IMR-90 (cell line): ENCODE measurements around the gene LGI2. TPM values are rescaled to one million over a fixed set of nuclear protein-coding genes. Genes with fewer than 3 reads are reported as not detected.

Experiments used
- ATAC-seq: fragments of 200-7000 bp; cut with Tn5 transposase; 2 replicates; pipeline ENCODE4 v1.9.1; 2020; ENCODE audit warnings: low read depth, mild to moderate bottlenecking, moderate library complexity
- BruUV-seq: library from RNA; stranded (reverse); fragments of 400-500 nt; replicated peaks from 2 replicates; lab custom pipeline; 2021; lab: Mats Ljungman, UMichigan
- CTCF ChIA-PET: fragments of 300-600 bp; formaldehyde crosslinking; extraction: SDS; loops from one replicate; lab custom pipeline; 2021; ENCODE audit warnings: antibody characterized with exemption; lab: Yijun Ruan, JAX
- POLR2A ChIA-PET: fragments of 300-600 bp; sonication (Branson Sonifier 250); formaldehyde crosslinking; loops from one replicate; lab custom pipeline; 2022; ENCODE audit warnings: antibody characterized with exemption; ENCODE audit not compliant: unreplicated experiment; lab: Charles Lee
- DNase-seq: peaks from one replicate; pipeline ENCODE4 v3.0.0; 2013
- H2AFZ ChIP-seq: replicated peaks from 2 replicates; pipeline ENCODE3; 2013; ENCODE audit warnings: low read length, mild to moderate bottlenecking; ENCODE audit not compliant: poor library complexity
- H2AK5ac ChIP-seq: 2 replicates; pipeline ENCODE4 v1.6.1; 2013; ENCODE audit warnings: low read depth, low read length, inconsistent platforms
- H2AK9ac ChIP-seq: replicated peaks from 2 replicates; pipeline ENCODE3; 2013; ENCODE audit warnings: mild to moderate bottlenecking, low read depth, low read length, moderate library complexity; ENCODE audit not compliant: poor library complexity
- H2BK120ac ChIP-seq: 2 replicates; pipeline ENCODE4 v1.6.1; 2013; ENCODE audit warnings: low read depth, low read length, inconsistent platforms
- H2BK15ac ChIP-seq: 3 replicates; pipeline ENCODE4 v1.6.1; 2013; ENCODE audit warnings: low read depth, low read length, inconsistent platforms
- H2BK20ac ChIP-seq: 2 replicates; pipeline ENCODE4 v1.6.1; 2013; ENCODE audit warnings: low read depth, mild to moderate bottlenecking, inconsistent platforms, low read length, moderate library complexity
- H2BK5ac ChIP-seq: 2 replicates; pipeline ENCODE4 v1.6.1; 2013; ENCODE audit warnings: mild to moderate bottlenecking, low read depth, low read length, inconsistent platforms; ENCODE audit not compliant: poor library complexity, severe bottlenecking
- H3K14ac ChIP-seq: replicated peaks from 2 replicates; pipeline ENCODE4 v1.6.1; 2013; ENCODE audit warnings: low read depth, low read length, inconsistent platforms
- H3K18ac ChIP-seq: 2 replicates; pipeline ENCODE4 v1.6.1; 2013; ENCODE audit warnings: low read depth, low read length, control low read depth
- H3K23ac ChIP-seq: 2 replicates; pipeline ENCODE4 v1.6.1; 2013; ENCODE audit warnings: low read depth, low read length, inconsistent platforms
- H3K27ac ChIP-seq: 2 replicates; pipeline ENCODE4 v1.5.1; 2013; ENCODE audit warnings: mild to moderate bottlenecking, control low read depth, low read length; ENCODE audit not compliant: insufficient read depth
- H3K27me3 ChIP-seq: 2 replicates; pipeline ENCODE4 v1.6.1; 2013; ENCODE audit warnings: low read length; ENCODE audit not compliant: control insufficient read depth, insufficient read depth
- H3K36me3 ChIP-seq: 2 replicates; pipeline ENCODE4 v1.6.1; 2013; ENCODE audit warnings: low read length, mixed read lengths; ENCODE audit not compliant: control insufficient read depth, insufficient read depth
- H3K4ac ChIP-seq: 2 replicates; pipeline ENCODE4 v1.6.1; 2013; ENCODE audit warnings: low read depth, low read length, inconsistent platforms
- H3K4me1 ChIP-seq: 2 replicates; pipeline ENCODE4 v1.6.1; 2013; ENCODE audit warnings: low read length, mixed read lengths; ENCODE audit not compliant: control insufficient read depth, insufficient read depth
- H3K4me2 ChIP-seq: 2 replicates; pipeline ENCODE4 v1.6.1; 2013; ENCODE audit warnings: low read depth, mild to moderate bottlenecking, control low read depth, low read length, moderate library complexity
- H3K4me3 ChIP-seq: 2 replicates; pipeline ENCODE4 v1.5.1; 2013; ENCODE audit warnings: low read depth, mild to moderate bottlenecking, control low read depth, low read length, moderate library complexity; ENCODE audit not compliant: insufficient read depth
- H3K56ac ChIP-seq: 2 replicates; pipeline ENCODE4 v1.6.1; 2013; ENCODE audit warnings: low read length, inconsistent platforms; ENCODE audit not compliant: insufficient read depth; ENCODE audit errors: extremely low read depth
- H3K79me1 ChIP-seq, 2 experiments: 2 replicates each; pipeline ENCODE4 v1.6.1; 2013; ENCODE audit warnings: low read length in 2 of 2, inconsistent platforms in 1 of 2, low read depth in 1 of 2
- H3K9ac ChIP-seq: 2 replicates; pipeline ENCODE4 v1.6.1; 2013; ENCODE audit warnings: low read depth, low read length, control low read depth
- H3K9me1 ChIP-seq: 2 replicates; pipeline ENCODE4 v1.6.1; 2013; ENCODE audit warnings: low read length, inconsistent platforms; ENCODE audit not compliant: insufficient read depth
- H3K9me3 ChIP-seq: 2 replicates; pipeline ENCODE4 v1.6.1; 2013; ENCODE audit warnings: low read length; ENCODE audit not compliant: control insufficient read depth, insufficient read depth
- H4K20me1 ChIP-seq: 2 replicates; pipeline ENCODE4 v1.6.1; 2013; ENCODE audit warnings: low read length, inconsistent platforms; ENCODE audit not compliant: insufficient read depth
- H4K5ac ChIP-seq: 2 replicates; pipeline ENCODE4 v1.6.1; 2013; ENCODE audit warnings: mild to moderate bottlenecking, low read depth, low read length, control low read depth
- H4K8ac ChIP-seq, 2 experiments: 2 replicates each; pipeline ENCODE4 v1.6.1; 2013; ENCODE audit warnings: low read depth in 2 of 2, low read length in 2 of 2, control low read depth in 1 of 2, inconsistent platforms in 1 of 2
- H4K91ac ChIP-seq: 2 replicates; pipeline ENCODE4 v1.6.1; 2013; ENCODE audit warnings: low read depth, low read length, inconsistent platforms; ENCODE audit not compliant: insufficient read depth
- CEBPB ChIP-seq: IDR thresholded peaks from 2 replicates; pipeline ENCODE4 v1.6.1; 2012; ENCODE audit warnings: low read depth, low read length, improper control_type of control experiment
- FOS ChIP-seq: fragments of 150-350 bp; IDR thresholded peaks from 2 replicates; pipeline ENCODE4 v1.6.1; 2016; ENCODE audit warnings: low read depth, low read length
- MAZ ChIP-seq: IDR thresholded peaks from 2 replicates; pipeline ENCODE4 v1.6.1; 2012; ENCODE audit warnings: low read depth, mild to moderate bottlenecking, low read length, improper control_type of control experiment, moderate library complexity, borderline replicate concordance
- MXI1 ChIP-seq: IDR thresholded peaks from 2 replicates; pipeline ENCODE4 v1.6.1; 2012; ENCODE audit warnings: low read depth, mild to moderate bottlenecking, low read length, moderate library complexity, borderline replicate concordance
- NFE2L2 ChIP-seq: fragments of 150-350 bp; IDR thresholded peaks from 2 replicates; pipeline ENCODE4 v1.6.1; 2016; ENCODE audit warnings: low read depth, mild to moderate bottlenecking, low read length
- RAD21 ChIP-seq: IDR thresholded peaks from 2 replicates; pipeline ENCODE4 v1.6.1; 2012; ENCODE audit warnings: low read length, improper control_type of control experiment
- RCOR1 ChIP-seq: IDR thresholded peaks from 2 replicates; pipeline ENCODE4 v1.6.1; 2012; ENCODE audit warnings: mild to moderate bottlenecking, low read length, improper control_type of control experiment; ENCODE audit not compliant: insufficient replicate concordance
- RFX5 ChIP-seq: IDR thresholded peaks from 2 replicates; pipeline ENCODE4 v1.8.0; 2012; ENCODE audit warnings: low read depth, mild to moderate bottlenecking, low read length, moderate library complexity
- WGBS, 2 experiments: methylation state at CpG; one replicate each; pipeline versions ENCODE4 v1.1.5 to v1.1.7; 2013; ENCODE audit warnings: missing lambda C conversion rate in 2 of 2; ENCODE audit not compliant: insufficient read length in 1 of 2; ENCODE audit errors: extremely low coverage in 2 of 2; 5-methylcytosine and 5-hydroxymethylcytosine counted together
- dilution Hi-C: fragments of 300-500 bp; cut with HindIII; formaldehyde crosslinking; loops from one replicate; pipeline ENCODE4 v1.14.3; 2018; ENCODE audit warnings: low sequenced_read_pairs; ENCODE audit not compliant: unreplicated experiment
- in situ Hi-C: fragments of 300-500 bp; cut with MboI; formaldehyde crosslinking; loops from 3 replicates; pipeline ENCODE4 v1.14.3; 2019; ENCODE audit warnings: low sequenced_read_pairs, inconsistent platforms, mixed read lengths
- intact Hi-C: fragments of 100-400 bp; cut with micrococcal nuclease; formaldehyde crosslinking; loops from 2 replicates; pipeline ENCODE4 v1.10.0; 2022
- polyA plus RNA-seq, 3 experiments: library from polyadenylated mRNA; depleted of rRNA; stranded (reverse); fragments of >200 nt; gene quantifications; 2 replicates each; pipeline ENCODE4 v1.2.3, GENCODE V29; 2012; ENCODE audit warnings: low replicate concordance in 1 of 3
- total RNA-seq: library from RNA; depleted of rRNA; stranded (reverse); fragments of >200 nt; gene quantifications from 2 replicates; pipeline ENCODE4 v1.2.3, GENCODE V29; 2012
- TF ChIP-seq, protein P1 (sequence below): conservative IDR thresholded peaks from 2 replicates; pipeline ENCODE4 v1.5.1; 2012; ENCODE audit warnings: mild to moderate bottlenecking, low read depth, low read length, improper control_type of control experiment
- TF ChIP-seq, protein P2 (sequence below): fragments of 150-350 bp; IDR thresholded peaks from 2 replicates; pipeline ENCODE4 v1.6.1; 2016; ENCODE audit warnings: low read depth, mild to moderate bottlenecking, low read length, moderate library complexity, borderline replicate concordance
- TF ChIP-seq, protein P3 (sequence below): fragments of 150-350 bp; IDR thresholded peaks from 2 replicates; pipeline ENCODE4 v1.6.1; 2017; ENCODE audit warnings: mild to moderate bottlenecking, antibody characterized with exemption, low read length, low read depth

The LGI2 gene
- total and polyA plus RNA-seq, 2 of the 4 experiments (the other 2 are of a cell fraction), result not detected

DNA sequence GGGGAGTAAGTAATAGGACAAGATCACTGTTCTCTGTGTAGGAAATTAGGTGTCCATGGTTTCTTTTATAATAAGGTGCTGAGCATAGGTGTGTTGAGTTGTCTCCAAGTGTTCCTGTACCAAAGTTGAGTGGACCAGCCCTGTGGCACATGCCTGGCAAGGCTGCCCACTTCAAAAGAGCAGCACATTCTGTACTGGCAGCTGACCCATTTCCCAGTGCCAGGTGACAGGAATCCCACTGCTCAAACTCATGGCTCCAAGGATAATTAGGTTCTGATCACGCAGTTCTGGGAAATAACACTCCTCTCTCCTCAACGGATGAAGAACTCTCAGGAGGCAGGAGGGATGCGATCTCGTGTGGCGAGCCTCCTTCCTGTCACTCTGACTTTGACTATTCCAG lies 12.8 kb upstream of the LGI2 start:
- DNase-seq (no peak), ATAC-seq (no peak)
- TF ChIP-seq RCOR1 (no peak), FOS (no peak), CEBPB (no peak), NFE2L2 (no peak), RFX5 (no peak), RAD21 (no peak), MAZ (no peak), MXI1 (no peak)
- TF ChIP-seq, protein P1, sequence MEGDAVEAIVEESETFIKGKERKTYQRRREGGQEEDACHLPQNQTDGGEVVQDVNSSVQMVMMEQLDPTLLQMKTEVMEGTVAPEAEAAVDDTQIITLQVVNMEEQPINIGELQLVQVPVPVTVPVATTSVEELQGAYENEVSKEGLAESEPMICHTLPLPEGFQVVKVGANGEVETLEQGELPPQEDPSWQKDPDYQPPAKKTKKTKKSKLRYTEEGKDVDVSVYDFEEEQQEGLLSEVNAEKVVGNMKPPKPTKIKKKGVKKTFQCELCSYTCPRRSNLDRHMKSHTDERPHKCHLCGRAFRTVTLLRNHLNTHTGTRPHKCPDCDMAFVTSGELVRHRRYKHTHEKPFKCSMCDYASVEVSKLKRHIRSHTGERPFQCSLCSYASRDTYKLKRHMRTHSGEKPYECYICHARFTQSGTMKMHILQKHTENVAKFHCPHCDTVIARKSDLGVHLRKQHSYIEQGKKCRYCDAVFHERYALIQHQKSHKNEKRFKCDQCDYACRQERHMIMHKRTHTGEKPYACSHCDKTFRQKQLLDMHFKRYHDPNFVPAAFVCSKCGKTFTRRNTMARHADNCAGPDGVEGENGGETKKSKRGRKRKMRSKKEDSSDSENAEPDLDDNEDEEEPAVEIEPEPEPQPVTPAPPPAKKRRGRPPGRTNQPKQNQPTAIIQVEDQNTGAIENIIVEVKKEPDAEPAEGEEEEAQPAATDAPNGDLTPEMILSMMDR, result no peak
- TF ChIP-seq, protein P2, sequence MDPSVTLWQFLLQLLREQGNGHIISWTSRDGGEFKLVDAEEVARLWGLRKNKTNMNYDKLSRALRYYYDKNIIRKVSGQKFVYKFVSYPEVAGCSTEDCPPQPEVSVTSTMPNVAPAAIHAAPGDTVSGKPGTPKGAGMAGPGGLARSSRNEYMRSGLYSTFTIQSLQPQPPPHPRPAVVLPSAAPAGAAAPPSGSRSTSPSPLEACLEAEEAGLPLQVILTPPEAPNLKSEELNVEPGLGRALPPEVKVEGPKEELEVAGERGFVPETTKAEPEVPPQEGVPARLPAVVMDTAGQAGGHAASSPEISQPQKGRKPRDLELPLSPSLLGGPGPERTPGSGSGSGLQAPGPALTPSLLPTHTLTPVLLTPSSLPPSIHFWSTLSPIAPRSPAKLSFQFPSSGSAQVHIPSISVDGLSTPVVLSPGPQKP, result no peak
- TF ChIP-seq, protein P3, sequence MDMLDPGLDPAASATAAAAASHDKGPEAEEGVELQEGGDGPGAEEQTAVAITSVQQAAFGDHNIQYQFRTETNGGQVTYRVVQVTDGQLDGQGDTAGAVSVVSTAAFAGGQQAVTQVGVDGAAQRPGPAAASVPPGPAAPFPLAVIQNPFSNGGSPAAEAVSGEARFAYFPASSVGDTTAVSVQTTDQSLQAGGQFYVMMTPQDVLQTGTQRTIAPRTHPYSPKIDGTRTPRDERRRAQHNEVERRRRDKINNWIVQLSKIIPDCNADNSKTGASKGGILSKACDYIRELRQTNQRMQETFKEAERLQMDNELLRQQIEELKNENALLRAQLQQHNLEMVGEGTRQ, result no peak
- in situ Hi-C loops, result no loop called here
- H4K91ac ChIP-seq, result no peak overlapping the region
- H3K9me3 ChIP-seq, result no peaks in the 10 kb centered on the region
- H3K4me1 ChIP-seq, result no peaks in the 10 kb centered on the region
- no peak overlapping the region for H3K14ac ChIP-seq
- no peak overlapping the region for H3K4ac ChIP-seq
- no peaks in the 10 kb centered on the region for H4K20me1 ChIP-seq
- no peak overlapping the region for H2AK5ac ChIP-seq
- no peaks in the 10 kb centered on the region for H3K9me1 ChIP-seq
- no peak overlapping the region for H3K23ac ChIP-seq
- H3K9ac ChIP-seq, result no peak overlapping the region
- CTCF ChIA-PET, result no interaction called here
- dilution Hi-C loops, result no loop called here
- H3K56ac ChIP-seq, result no peak overlapping the region
- no peaks in the 10 kb centered on the region for H3K36me3 ChIP-seq
- peaks cover 17% of the 10 kb centered on the region for H3K27me3 ChIP-seq
- H2AFZ ChIP-seq, result no peak overlapping the region
- no peak overlapping the region for H4K8ac ChIP-seq
- WGBS, 2 experiments, result 72% methylated on average over 3 of the region's 5 CpGs; no CpG with 5 or more reads in 1 of the 2 experiments
- H3K4me2 ChIP-seq, result no peak overlapping the region
- H2BK20ac ChIP-seq, result no peak overlapping the region
- H3K18ac ChIP-seq, result no peak overlapping the region
- intact Hi-C loops, result no loop called here
- no peak overlapping the region for H3K4me3 ChIP-seq
- no peak overlapping the region for H2BK5ac ChIP-seq
- no peak overlapping the region for H2AK9ac ChIP-seq
- H3K27ac ChIP-seq, result no peak overlapping the region
- H2BK120ac ChIP-seq, result no peak overlapping the region
- H2BK15ac ChIP-seq, result no peak overlapping the region
- no peaks in the 10 kb centered on the region for H3K79me1 ChIP-seq
- BruUV-seq, result no TSS peak
- POLR2A ChIA-PET, result no interaction called here
- H4K5ac ChIP-seq, result no peak overlapping the region
